Stimulated activated CD4-positive, alpha-beta T cell treated with anti-CD3 and anti-CD28 coated beads, Interleukin-4, amount 100 ng/mL, for 4 hours (primary cell): ENCODE results near the gene SLC30A1.
A peak's percentile ranks its signal among the peaks of the same experiment; 100 is the strongest.
"Not testable (repeated sequence)": the region's sequence is repeated elsewhere in the genome, so short reads cannot be mapped to it uniquely, and the experiment has no call there.

Source experiments
- DNase-seq, 2 experiments: peaks; one replicate each; pipeline ENCODE4 v3.0.0-alpha.2; 2020

Gene SLC30A1, protein sequence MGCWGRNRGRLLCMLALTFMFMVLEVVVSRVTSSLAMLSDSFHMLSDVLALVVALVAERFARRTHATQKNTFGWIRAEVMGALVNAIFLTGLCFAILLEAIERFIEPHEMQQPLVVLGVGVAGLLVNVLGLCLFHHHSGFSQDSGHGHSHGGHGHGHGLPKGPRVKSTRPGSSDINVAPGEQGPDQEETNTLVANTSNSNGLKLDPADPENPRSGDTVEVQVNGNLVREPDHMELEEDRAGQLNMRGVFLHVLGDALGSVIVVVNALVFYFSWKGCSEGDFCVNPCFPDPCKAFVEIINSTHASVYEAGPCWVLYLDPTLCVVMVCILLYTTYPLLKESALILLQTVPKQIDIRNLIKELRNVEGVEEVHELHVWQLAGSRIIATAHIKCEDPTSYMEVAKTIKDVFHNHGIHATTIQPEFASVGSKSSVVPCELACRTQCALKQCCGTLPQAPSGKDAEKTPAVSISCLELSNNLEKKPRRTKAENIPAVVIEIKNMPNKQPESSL

DNA sequence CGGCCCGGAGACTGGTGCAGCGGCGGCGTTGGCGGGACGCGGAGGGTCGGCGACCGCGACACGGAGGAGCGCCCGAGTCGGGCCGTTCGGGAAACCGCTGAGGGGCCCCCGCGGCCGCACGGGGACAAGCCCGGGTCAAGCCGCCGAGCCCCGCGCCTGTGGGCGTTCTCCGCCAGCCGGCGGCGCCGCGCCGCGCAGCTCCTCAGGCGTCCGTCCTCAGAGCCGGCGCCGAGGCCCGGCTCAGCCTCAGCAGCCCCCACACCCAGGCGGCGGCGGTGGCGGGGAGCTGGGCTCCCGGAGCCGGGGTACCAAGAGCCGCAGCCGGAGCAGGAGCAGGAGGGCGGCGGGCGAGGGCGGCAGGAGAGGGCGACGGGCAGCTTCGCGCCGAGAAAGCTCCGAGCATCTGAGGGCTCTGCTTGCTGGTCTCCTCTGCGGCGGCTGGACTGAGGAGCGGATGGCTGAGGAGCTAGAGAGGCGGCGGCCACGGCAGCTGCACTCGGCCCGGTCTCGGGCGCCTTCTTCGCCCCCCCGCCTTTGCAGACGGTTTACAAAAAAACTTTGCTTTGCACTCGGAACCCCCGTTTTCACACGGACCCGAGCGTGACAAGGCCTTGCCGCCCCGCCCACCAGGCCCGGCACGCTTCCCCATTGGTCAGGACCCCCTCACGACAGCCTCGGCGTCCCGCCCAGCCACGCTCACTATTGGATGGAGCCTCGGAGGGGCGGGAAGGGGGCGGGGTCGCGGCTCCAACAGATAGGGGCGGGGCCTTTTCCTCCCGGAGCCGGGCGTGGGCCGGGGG is at the start of gene SLC30A1:
Gene SLC30A1, minus strand, starts transcription at position 522 of the 800 bp plus-strand sequence. CDS start 549 bp downstream, outside the sequence.
- DNase-seq = peak; percentile 99 to 100

DNA sequence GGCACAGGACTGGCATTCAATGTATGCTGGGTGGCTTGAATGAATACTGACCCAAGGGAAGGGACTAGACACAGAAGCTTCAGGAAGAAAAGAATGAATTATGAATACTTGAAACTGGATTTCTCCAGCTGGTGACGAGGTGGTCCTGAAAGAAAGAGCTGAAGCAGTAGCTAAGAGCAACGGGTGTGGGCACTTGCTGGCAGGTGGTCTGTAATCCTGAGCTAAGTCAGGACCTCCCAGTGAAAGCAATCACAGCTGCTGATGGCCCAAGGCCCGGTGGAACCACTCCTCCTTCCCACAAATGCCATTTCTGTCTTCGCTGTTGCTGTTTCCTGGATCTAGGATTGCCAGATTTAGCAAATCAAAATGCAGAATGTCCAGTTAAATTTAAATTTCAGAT is 49.5 kb upstream of the SLC30A1 start:
- no peak for DNase-seq

DNA sequence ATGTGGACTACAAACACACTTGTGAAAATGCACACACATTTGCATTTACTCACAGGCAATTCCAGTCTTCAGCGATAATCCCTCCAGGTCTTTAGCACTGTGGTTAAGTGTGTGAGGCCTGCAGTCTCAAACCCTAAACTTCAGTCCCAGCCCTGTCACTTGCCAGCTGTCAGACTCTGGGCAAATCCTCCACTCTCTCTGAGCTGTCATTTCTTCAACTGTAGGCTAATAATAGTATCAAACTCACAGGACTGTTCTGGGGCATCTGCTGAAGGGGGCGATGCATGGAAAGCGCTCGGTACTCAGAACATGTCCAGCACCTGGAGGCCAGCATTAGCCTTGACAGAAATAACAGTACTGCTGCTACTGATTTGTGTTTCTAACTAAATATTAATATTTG is 48.3 kb upstream of the SLC30A1 start:
- no peak for DNase-seq

DNA sequence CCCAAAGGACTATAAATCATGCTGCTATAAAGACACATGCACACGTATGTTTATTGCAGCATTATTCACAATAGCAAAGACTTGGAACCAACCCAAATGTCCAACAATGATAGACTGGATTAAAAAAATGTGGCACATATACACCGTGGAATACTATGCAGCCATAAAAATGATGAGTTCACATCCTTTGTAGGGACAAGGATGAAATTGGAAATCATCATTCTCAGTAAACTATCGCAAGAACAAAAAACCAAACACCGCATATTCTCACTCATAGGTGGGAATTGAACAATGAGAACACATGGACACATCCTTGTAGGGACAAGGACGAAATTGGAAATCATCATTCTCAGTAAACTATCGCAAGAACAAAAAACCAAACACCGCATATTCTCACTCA is 46.9 kb upstream of the SLC30A1 start:
- not testable (repeated sequence) for DNase-seq

- DNase-seq = peak in 1 of 2 experiments; percentile 15
These were observed 46.1 kb upstream of the SLC30A1 start for GRCh38 chr1:211625040-211625439.

GRCh38 chr1:211623515-211623914 is 44.6 kb upstream of the SLC30A1 start:
- no peak for DNase-seq

DNA sequence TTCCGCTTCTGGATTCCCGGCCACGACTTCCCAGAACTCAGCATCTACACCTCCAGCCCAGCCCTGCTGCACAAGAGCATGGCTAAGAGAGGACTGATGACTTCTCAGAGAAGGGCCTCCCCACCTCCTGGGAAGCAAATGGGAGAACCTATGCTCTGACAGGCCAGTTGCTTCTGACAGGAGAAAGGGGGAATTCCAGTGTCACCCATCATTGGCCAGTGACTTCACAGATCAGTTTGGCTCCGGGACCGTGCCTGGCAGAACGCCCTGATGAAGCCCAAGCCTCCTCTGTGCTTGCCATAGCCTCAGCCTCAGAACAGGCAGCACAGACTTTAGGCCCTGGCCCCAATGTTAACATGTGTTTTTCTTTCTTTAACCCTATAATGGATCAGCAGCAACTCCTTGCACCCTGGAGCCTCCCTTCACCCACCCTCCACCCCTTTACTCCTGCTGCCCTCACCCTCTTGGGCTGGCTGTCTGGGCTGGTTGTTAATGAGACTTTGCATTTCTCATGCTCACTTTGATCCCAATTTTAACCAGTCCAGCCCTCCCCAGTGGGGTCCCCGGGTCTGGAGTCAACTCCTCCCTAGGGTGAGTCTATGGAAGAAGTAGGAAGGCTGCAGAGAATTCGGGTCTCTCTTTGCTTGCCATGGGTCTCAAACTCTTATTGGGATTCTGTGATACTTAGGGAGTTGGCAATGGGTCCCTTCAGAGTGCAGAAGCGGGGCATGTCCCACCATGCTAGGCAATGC is 42.7 kb upstream of the SLC30A1 start:
- no peak for DNase-seq

- no peak for DNase-seq
These were observed 41.1 kb upstream of the SLC30A1 start for GRCh38 chr1:211620097-211620496.

GRCh38 chr1:211619033-211619996 is 40.4 kb upstream of the SLC30A1 start:
- DNase-seq = no peak

DNA sequence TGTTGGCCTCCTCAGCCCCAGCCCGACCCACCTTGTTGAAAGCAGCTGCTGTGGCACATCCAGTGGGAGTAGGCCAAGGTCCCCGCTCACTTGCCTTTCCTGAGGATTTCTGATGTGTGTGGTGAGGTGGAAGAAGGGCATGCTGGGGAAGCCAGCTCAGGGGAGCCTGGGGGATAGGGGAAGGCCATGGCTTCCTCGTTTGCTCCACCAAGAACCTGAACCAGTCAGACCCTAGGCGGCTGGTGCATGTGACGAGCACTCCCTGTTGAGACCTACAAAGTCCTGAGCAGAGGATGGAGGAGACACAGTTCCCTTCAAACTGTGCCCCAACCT is 38.0 kb upstream of the SLC30A1 start:
- no peak for DNase-seq

DNA sequence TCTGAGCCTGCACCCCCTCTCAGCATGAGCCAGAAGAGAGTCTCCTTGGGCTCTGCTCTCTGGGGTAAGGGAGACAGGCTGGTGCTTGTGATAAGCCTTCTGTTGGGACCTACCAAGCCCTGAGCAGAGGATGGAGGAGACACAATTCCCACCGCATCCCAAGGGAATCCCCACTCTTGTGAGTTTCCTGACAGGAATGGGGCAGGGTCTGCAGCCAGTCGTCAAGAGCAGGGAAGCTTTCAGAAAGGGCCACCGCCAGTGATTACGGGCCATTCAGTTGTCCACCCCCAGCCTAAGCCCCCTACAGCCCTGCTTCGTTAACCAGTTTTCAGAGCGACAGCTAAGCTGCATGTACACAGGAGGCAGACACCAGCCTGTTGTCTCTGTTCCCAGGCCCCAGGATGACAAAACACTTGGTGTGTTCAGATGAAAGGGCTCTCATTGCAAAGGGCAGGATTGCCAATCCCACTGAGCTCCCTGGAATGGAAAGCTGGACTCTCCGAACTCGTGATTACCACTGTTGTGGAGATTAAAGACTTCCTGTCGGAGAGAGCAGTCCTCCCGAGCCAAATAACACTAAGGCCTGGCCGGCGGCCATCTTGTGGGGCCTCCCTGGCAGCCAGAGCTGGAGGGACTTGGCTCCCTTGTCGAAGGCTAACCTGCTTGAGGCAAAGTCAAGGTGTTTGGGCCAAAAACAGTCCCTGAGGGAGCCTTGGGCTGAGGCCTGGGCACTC is 37.4 kb upstream of the SLC30A1 start:
- no peak for DNase-seq

- DNase-seq = no peak
These were observed 35.7 kb upstream of the SLC30A1 start for GRCh38 chr1:211614615-211615014.

GRCh38 chr1:211613951-211614350 is 35.0 kb upstream of the SLC30A1 start:
- DNase-seq = no peak

GRCh38 chr1:211613108-211613947 is 34.4 kb upstream of the SLC30A1 start:
- DNase-seq = no peak

DNA sequence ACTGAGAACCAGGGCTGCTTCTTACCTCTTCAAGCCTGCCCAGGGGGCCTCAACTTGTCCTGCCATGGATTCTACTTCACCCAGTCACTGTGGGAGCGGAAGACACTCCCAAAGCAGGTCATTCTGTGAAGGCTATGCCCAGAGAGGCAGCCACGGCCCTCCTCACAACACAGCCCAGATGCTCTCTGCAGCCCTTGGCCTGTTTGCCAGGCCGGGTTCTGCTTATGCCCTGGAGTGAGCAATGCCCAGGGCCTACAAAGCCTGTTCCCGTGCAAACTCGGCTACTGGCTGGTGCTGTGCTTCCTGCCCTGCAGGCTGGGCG is 33.8 kb upstream of the SLC30A1 start:
- DNase-seq = no peak

DNA sequence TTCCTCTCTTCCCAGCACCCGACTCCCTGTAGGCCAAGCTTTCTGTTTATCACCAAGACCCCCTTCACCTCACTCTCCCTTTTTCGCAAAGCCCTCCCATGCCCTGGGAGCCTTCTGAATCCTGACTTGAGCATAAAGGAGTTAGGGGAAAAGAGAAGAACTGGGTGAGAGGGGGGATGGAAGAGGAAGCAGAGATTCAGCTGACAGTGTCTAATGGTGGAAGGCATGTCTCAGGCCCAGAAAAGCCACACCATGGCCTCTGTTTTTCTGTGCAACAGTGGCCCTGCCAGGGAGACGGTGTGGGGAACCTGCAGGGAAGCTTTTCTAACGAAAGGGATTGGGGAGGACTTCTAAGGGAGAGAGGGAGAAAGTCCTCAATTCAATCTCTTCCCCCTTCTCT is 32.9 kb upstream of the SLC30A1 start:
- no peak for DNase-seq

DNA sequence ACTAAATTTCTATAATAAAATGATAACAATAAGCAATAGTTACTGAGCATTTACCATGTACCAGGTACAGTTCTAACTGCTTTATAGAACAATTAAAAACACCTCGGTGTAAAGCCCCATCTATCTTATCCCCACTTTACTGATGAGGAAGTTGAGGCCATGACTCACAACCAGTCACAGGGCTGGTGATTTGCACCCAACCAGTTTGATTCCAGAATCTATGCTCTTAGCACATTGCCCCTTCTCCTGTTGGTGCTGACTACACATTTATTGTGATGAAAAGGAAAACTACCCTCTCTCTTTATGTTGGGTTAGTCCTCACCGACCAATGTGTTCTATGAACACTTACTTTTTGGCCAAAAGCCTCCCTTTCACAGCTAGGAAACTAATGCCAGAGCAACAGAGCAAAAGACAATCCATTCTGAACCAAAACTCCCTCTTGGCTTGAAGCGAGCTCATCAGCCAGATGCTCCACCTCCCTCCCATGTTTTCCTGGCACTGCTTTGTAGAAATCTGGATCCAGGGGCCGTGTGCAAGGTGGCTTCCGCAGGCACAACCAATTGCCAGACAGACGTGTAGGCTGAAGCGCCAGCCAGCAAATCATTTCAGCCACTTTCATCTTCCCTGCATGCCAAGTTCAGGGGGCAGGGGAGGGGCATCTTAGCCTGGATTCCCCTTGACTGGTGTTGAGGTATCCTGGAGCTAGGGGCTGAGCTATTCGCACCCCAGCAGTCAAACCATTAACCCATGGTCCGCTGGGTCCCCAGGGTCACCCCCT is 32.0 kb upstream of the SLC30A1 start:
- DNase-seq = no peak

DNA sequence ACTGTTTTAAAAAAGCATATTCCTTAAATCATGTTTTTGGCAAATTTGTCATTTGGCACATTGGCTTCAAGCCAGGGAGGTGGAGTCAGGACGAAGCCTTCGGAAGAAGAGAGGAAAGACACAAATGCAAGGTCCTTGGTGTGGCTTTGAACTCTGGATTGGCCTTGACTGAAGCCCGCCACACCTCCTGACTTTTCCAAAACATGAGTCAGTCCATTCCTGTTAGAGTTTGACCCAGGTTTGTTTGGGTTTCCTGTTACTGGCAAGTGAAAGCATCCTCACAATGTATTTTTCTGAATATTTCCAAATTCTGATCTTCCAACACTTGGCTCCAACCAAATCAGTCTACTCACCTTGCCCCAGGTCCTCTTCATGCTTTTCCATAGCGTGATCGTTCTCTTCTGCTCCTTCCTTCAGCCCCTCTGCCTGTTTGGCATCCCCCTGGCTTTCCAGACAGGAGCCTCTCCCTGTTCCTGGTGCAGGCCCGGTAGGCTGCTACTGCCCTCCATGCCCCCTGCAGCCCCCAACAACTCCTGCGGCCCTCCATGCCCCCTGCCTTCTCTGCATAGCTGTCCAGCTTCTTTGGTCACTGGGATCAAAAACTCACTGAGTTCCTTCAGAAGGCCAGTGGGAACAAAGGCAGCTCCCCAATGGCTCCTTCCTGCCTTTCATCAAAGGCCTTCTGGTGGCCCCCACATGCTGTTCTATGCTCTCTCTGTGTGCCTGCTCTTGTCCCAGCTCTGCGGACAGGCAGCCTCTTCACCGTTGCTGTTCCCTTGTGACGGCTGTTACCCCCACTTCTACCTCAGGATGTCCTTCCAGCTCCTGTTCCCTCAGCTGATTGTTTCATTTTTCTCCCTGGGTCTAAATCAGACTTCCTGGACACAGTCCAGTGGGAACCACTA is 30.4 kb upstream of the SLC30A1 start:
- no peak for DNase-seq
